ENCODE measurements around the gene HCRT. TPM values are rescaled to one million over a fixed set of nuclear protein-coding genes. Genes with fewer than 3 reads are reported as not detected.
"Not testable (repeated sequence)": the region's sequence is repeated elsewhere in the genome, so short reads cannot be mapped to it uniquely, and the experiment has no call there.

The HCRT gene
- total RNA-seq, 1 experiment from 2014 or later: not detected

- H3K9me3 ChIP-seq (replicated peaks): 0 out of 2 replicates have a peak, but pooled peaks cover 3% of the 10 kb centered on the region
- H3K4me1 ChIP-seq (replicated peaks): peaks cover 26% of the 10 kb centered on the region
- H3K27ac ChIP-seq: no peak overlapping the region
- no peaks in the 10 kb centered on the region for H3K36me3 ChIP-seq
- H3K27me3 ChIP-seq (replicated peaks): no peaks in the 10 kb centered on the region
- DNase-seq (ENCODE audit: low read depth in 1 of 2, low spot score in 2 of 2): no peak
- H3K4me3 ChIP-seq: no peak overlapping the region
These were observed 6.0 kb upstream of the HCRT start for GRCh38 chr17:42191275-42191608.

GRCh38 chr17:42190491-42191274 lies 5.4 kb upstream of the HCRT start:
- Histone ChIP-seq H3K4me1 (replicated peaks) (peaks cover 26% of the 10 kb centered on the region), H3K27me3 (replicated peaks) (no peaks in the 10 kb centered on the region), H3K4me3 (no peak overlapping the region), H3K36me3 (no peaks in the 10 kb centered on the region), H3K9me3 (replicated peaks) (0 out of 2 replicates have a peak, but pooled peaks cover 3% of the 10 kb centered on the region), H3K27ac (no peak overlapping the region)
- DNase-seq (ENCODE audit: low read depth in 1 of 2, low spot score in 2 of 2): no peak

- H3K4me3 ChIP-seq: no peak overlapping the region
- DNase-seq (ENCODE audit: low read depth in 1 of 2, low spot score in 2 of 2): no peak
- H3K36me3 ChIP-seq: no peaks in the 10 kb centered on the region
- 0 out of 2 replicates have a peak, but pooled peaks cover 2% of the 10 kb centered on the region for H3K9me3 ChIP-seq (replicated peaks)
- H3K27ac ChIP-seq: no peak overlapping the region
- peaks cover 23% of the 10 kb centered on the region for H3K4me1 ChIP-seq (replicated peaks)
- H3K27me3 ChIP-seq (replicated peaks): no peaks in the 10 kb centered on the region
These were observed 4.4 kb upstream of the HCRT start for GRCh38 chr17:42189651-42189965.

GRCh38 chr17:42188749-42189650 lies 3.7 kb upstream of the HCRT start:
- H3K4me3 ChIP-seq: no peak overlapping the region
- no peaks in the 10 kb centered on the region for H3K9me3 ChIP-seq (replicated peaks)
- H3K27me3 ChIP-seq (replicated peaks): no peaks in the 10 kb centered on the region
- no peak for DNase-seq (ENCODE audit: low read depth in 1 of 2, low spot score in 2 of 2)
- no peaks in the 10 kb centered on the region for H3K36me3 ChIP-seq
- peaks cover 22% of the 10 kb centered on the region for H3K4me1 ChIP-seq (replicated peaks)
- no peak overlapping the region for H3K27ac ChIP-seq

GRCh38 chr17:42187833-42188232 lies 2.6 kb upstream of the HCRT start:
- Histone ChIP-seq H3K4me3 (no peak overlapping the region), H3K9me3 (replicated peaks) (no peaks in the 10 kb centered on the region), H3K36me3 (no peaks in the 10 kb centered on the region), H3K27me3 (replicated peaks) (0 out of 2 replicates have a peak, but pooled peaks cover 2% of the 10 kb centered on the region), H3K4me1 (replicated peaks) (peaks cover 26% of the 10 kb centered on the region), H3K27ac (no peak overlapping the region)
- DNase-seq (ENCODE audit: low read depth in 1 of 2, low spot score in 2 of 2): no peak

- peaks cover 29% of the 10 kb centered on the region for H3K4me1 ChIP-seq (replicated peaks)
- not testable (repeated sequence) for H3K9me3 ChIP-seq (replicated peaks); H3K4me3 ChIP-seq; H3K36me3 ChIP-seq; DNase-seq (ENCODE audit: low read depth in 1 of 2, low spot score in 2 of 2); H3K27ac ChIP-seq
- peaks cover 11% of the 10 kb centered on the region for H3K27me3 ChIP-seq (replicated peaks)
These were observed 939 bp upstream of the HCRT start for GRCh38 chr17:42186191-42186590.

- Histone ChIP-seq H3K4me1 (replicated peaks) (peaks cover 35% of the 10 kb centered on the region), H3K27ac (no peak overlapping the region), H3K27me3 (replicated peaks) (peaks cover 17% of the 10 kb centered on the region), H3K4me3 (no peak overlapping the region), H3K36me3 (no peaks in the 10 kb centered on the region), H3K9me3 (replicated peaks) (peaks cover 3% of the 10 kb centered on the region)
- DNase-seq (ENCODE audit: low read depth in 1 of 2, low spot score in 2 of 2): no peak
These were observed 324 bp upstream of the HCRT start for GRCh38 chr17:42185621-42185930.

GRCh38 chr17:42183741-42184711 lies 1.2 kb downstream of the HCRT start:
- H3K27me3 ChIP-seq (replicated peaks): peaks cover 32% of the 10 kb centered on the region
- DNase-seq (ENCODE audit: low read depth in 1 of 2, low spot score in 2 of 2): peak in 1 of 2 experiments; percentile 25
- peaks cover 7% of the 10 kb centered on the region for H3K9me3 ChIP-seq (replicated peaks)
- peak overlapping the region; percentile 22 for H3K4me3 ChIP-seq
- H3K36me3 ChIP-seq: no peaks in the 10 kb centered on the region
- no peak overlapping the region for H3K27ac ChIP-seq
- peaks cover 40% of the 10 kb centered on the region for H3K4me1 ChIP-seq (replicated peaks)

- Histone ChIP-seq H3K4me1 (replicated peaks) (peaks cover 40% of the 10 kb centered on the region), H3K9me3 (replicated peaks) (peaks cover 7% of the 10 kb centered on the region), H3K36me3 (no peaks in the 10 kb centered on the region), H3K27me3 (replicated peaks) (peaks cover 39% of the 10 kb centered on the region), H3K27ac (no peak overlapping the region), H3K4me3 (no peak overlapping the region)
- no peak for DNase-seq (ENCODE audit: low read depth in 1 of 2, low spot score in 2 of 2)
These were observed 2.1 kb downstream of the HCRT start for GRCh38 chr17:42182927-42183734.

- H3K27ac ChIP-seq: no peak overlapping the region
- DNase-seq (ENCODE audit: low read depth in 1 of 2, low spot score in 2 of 2): no peak
These were observed 3.4 kb downstream of the HCRT start for GRCh38 chr17:42181851-42182207.

GRCh38 chr17:42180922-42181850 lies 4.1 kb downstream of the HCRT start, which contains the start of gene KCNH4:
Gene KCNH4 (minus strand): TSS chr17:42181142. CDS start chr17:42180945, 197 bp downstream.
- peak; percentile 23 to 67 for DNase-seq (ENCODE audit: low read depth in 1 of 2, low spot score in 2 of 2)
- Histone ChIP-seq H3K4me1 (replicated peaks) (peaks cover 29% of the 10 kb centered on the region), H3K9me3 (replicated peaks) (peaks cover 7% of the 10 kb centered on the region), H3K36me3 (no peaks in the 10 kb centered on the region), H3K4me3 (no peak within 1 kb of the TSS), H3K27ac (no peak within 1 kb of the TSS), H3K27me3 (replicated peaks) (peaks cover 39% of the 10 kb centered on the region)

More at GRCh38 chr17:42181851-42182207, 3.4 kb downstream of the HCRT start:
- Histone ChIP-seq H3K27me3 (replicated peaks) (peaks cover 39% of the 10 kb centered on the region), H3K4me3 (no peak overlapping the region), H3K9me3 (replicated peaks) (peaks cover 7% of the 10 kb centered on the region), H3K4me1 (replicated peaks) (peaks cover 32% of the 10 kb centered on the region), H3K36me3 (no peaks in the 10 kb centered on the region)

GRCh38 chr17:42180411-42180921 lies 4.8 kb downstream of the HCRT start:
- no peak overlapping the region for H3K4me3 ChIP-seq
- H3K36me3 ChIP-seq: no peaks in the 10 kb centered on the region
- H3K9me3 ChIP-seq (replicated peaks): peaks cover 7% of the 10 kb centered on the region

More at GRCh38 chr17:42180411-42180921, 4.8 kb downstream of the HCRT start:
- Histone ChIP-seq H3K4me1 (replicated peaks) (peaks cover 29% of the 10 kb centered on the region), H3K27me3 (replicated peaks) (peaks cover 45% of the 10 kb centered on the region), H3K27ac (no peak overlapping the region)
- DNase-seq (ENCODE audit: low read depth in 1 of 2, low spot score in 2 of 2): no peak

All from SJSA1 (cell line).